IPS DF 4.7 (cell line): Measurements from ENCODE around the gene ERG.

Experiments
- DNase-seq: peaks from one replicate; pipeline ENCODE4 v3.0.0-alpha.2; 2013; ENCODE audit warnings: low spot score; ENCODE audit errors: extremely low read depth

The ERG gene

GRCh38 chr21:38500073-38500472, 1.8 kb upstream of the ERG start:
- no peak for DNase-seq

- DNase-seq: no peak
These were observed 1.0 kb upstream of the ERG start for GRCh38 chr21:38499296-38499695.

GRCh38 chr21:38496224-38496623, 2.1 kb downstream of the ERG start:
- no peak for DNase-seq

GRCh38 chr21:38495696-38496095, 2.6 kb downstream of the ERG start:
- DNase-seq: no peak

- DNase-seq: no peak
These were observed 3.0 kb downstream of the ERG start for GRCh38 chr21:38495242-38495641.

GRCh38 chr21:38494703-38495102, 3.6 kb downstream of the ERG start:
- no peak for DNase-seq

- no peak for DNase-seq
These were observed 4.0 kb downstream of the ERG start for GRCh38 chr21:38494251-38494642.

GRCh38 chr21:38493549-38494250, 4.6 kb downstream of the ERG start:
- no peak for DNase-seq

- DNase-seq: no peak
These were observed 6.3 kb downstream of the ERG start for GRCh38 chr21:38492007-38492406.

- no peak for DNase-seq
These were observed 6.7 kb downstream of the ERG start for GRCh38 chr21:38491536-38491935.

- no peak for DNase-seq
These were observed 7.8 kb downstream of the ERG start for GRCh38 chr21:38490411-38491020.

- no peak for DNase-seq
These were observed 8.5 kb downstream of the ERG start for GRCh38 chr21:38489729-38490128.

- no peak for DNase-seq
These were observed 9.0 kb downstream of the ERG start for GRCh38 chr21:38489271-38489652.

GRCh38 chr21:38488640-38489270, 9.5 kb downstream of the ERG start:
- no peak for DNase-seq

- no peak for DNase-seq
These were observed 10.2 kb downstream of the ERG start for GRCh38 chr21:38487901-38488639.

GRCh38 chr21:38486706-38487105, 11.6 kb downstream of the ERG start:
- no peak for DNase-seq

GRCh38 chr21:38486221-38486620, 12.1 kb downstream of the ERG start:
- no peak for DNase-seq

- no peak for DNase-seq
These were observed 18.4 kb downstream of the ERG start for GRCh38 chr21:38479641-38480525.

GRCh38 chr21:38478782-38479181, 19.5 kb downstream of the ERG start:
- no peak for DNase-seq

- no peak for DNase-seq
These were observed 21.1 kb downstream of the ERG start for GRCh38 chr21:38477226-38477625.

- DNase-seq: no peak
These were observed 21.9 kb downstream of the ERG start for GRCh38 chr21:38476385-38476784.
